OCI-LY3 (cell line): ENCODE data around the gene HELT.
"Not testable (repeated sequence)": the region's sequence is repeated elsewhere in the genome, so short reads cannot be mapped to it uniquely, and the experiment has no call there.

Source experiments
- H2AFZ ChIP-seq: fragments of 200-600, 300-600 bp; shearing (Covaris generic); 2 replicates; pipeline ENCODE4 v1.6.0; 2014; ENCODE audit warnings: antibody characterized with exemption, low read depth, low read length
- H3K27ac ChIP-seq: fragments of 200-600, 300-600 bp; sonication (generic); 2 replicates; pipeline ENCODE4 v1.5.1; 2014; ENCODE audit warnings: mild to moderate bottlenecking, low read length, moderate library complexity, mixed read lengths
- H3K27me3 ChIP-seq: fragments of 200-600, 300-600 bp; sonication (generic); 2 replicates; pipeline ENCODE4 v1.6.1; 2014; ENCODE audit warnings: low read depth, low read length, mixed read lengths
- H3K36me3 ChIP-seq: fragments of 200-600, 300-600 bp; sonication (generic); replicated peaks from 2 replicates; pipeline ENCODE3; 2014; ENCODE audit warnings: low read depth, low read length, mixed read lengths
- H3K4me1 ChIP-seq: fragments of 300-600, 200-600 bp; sonication (generic); 2 replicates; pipeline ENCODE4 v1.6.1; 2014; ENCODE audit warnings: low read length, mixed read lengths
- H3K4me2 ChIP-seq: fragments of 200-600, 300-600 bp; sonication (generic); 2 replicates; pipeline ENCODE4 v1.6.1; 2014; ENCODE audit warnings: low read length, mixed read lengths
- H3K4me3 ChIP-seq: fragments of 300-600, 200-600 bp; sonication (generic); 2 replicates; pipeline ENCODE4 v1.5.1; 2014; ENCODE audit warnings: antibody characterized with exemption, mild to moderate bottlenecking, low read length, moderate library complexity
- H3K79me2 ChIP-seq: fragments of 300-600, 200-600 bp; shearing (Covaris generic); 2 replicates; pipeline ENCODE4 v1.6.1; 2014; ENCODE audit warnings: mild to moderate bottlenecking, low read length, mixed read lengths
- H3K9ac ChIP-seq: fragments of 300-600, 200-600 bp; shearing (Covaris generic); 2 replicates; pipeline ENCODE4 v1.6.0; 2014; ENCODE audit warnings: mild to moderate bottlenecking, low read length, moderate library complexity
- H3K9me3 ChIP-seq: fragments of 200-600, 300-600 bp; shearing (Covaris generic); 2 replicates; pipeline ENCODE4 v1.6.1; 2014; ENCODE audit warnings: low read length, mixed read lengths; ENCODE audit not compliant: insufficient read depth
- H4K20me1 ChIP-seq: fragments of 200-600, 300-600 bp; sonication (generic); 2 replicates; pipeline ENCODE4 v1.6.1; 2016; ENCODE audit warnings: low read length, mixed read lengths; ENCODE audit not compliant: insufficient read depth
- CTCF ChIP-seq: fragments of 200-600, 300-600 bp; sonication (generic); IDR thresholded peaks from 2 replicates; pipeline ENCODE4 v1.5.1; 2014; ENCODE audit warnings: antibody characterized with exemption, low read length, low read depth
- EZH2phosphoT487 ChIP-seq: fragments of 200-600 bp; shearing (Covaris generic); IDR thresholded peaks from 2 replicates; pipeline ENCODE4 v1.6.1; 2018; ENCODE audit warnings: antibody characterized with exemption, mixed run types, low read depth

Gene HELT

GRCh38 chr4:184983672-184984356, 34.5 kb upstream of the HELT start:
- Histone ChIP-seq H3K79me2 (no peaks in the 10 kb centered on the region), H3K4me3 (peak overlapping the region; percentile 72), H4K20me1 (no peaks in the 10 kb centered on the region), H3K4me2 (peak overlapping the region; percentile 75), H3K9me3 (no peaks in the 10 kb centered on the region), H3K9ac (0 out of 2 replicates have a peak overlapping the region, but pooled peaks have one; percentile 27), H3K27ac (no peak overlapping the region), H3K36me3 (no peaks in the 10 kb centered on the region), H2AFZ (no peak overlapping the region), H3K27me3 (no peaks in the 10 kb centered on the region), H3K4me1 (0 out of 2 replicates have a peak, but pooled peaks cover 5% of the 10 kb centered on the region)
- TF ChIP-seq CTCF (peak; percentile 34), EZH2phosphoT487 (no peak)

GRCh38 chr4:184987493-184988031, 30.7 kb upstream of the HELT start:
- no peaks in the 10 kb centered on the region for H3K9me3 ChIP-seq
- no peak overlapping the region for H3K4me2 ChIP-seq
- H3K27me3 ChIP-seq = no peaks in the 10 kb centered on the region
- no peak overlapping the region for H3K4me3 ChIP-seq
- no peak overlapping the region for H3K27ac ChIP-seq
- H3K4me1 ChIP-seq = 0 out of 2 replicates have a peak, but pooled peaks cover 5% of the 10 kb centered on the region
- no peaks in the 10 kb centered on the region for H4K20me1 ChIP-seq
- no peak for TF ChIP-seq CTCF
- no peak for TF ChIP-seq EZH2phosphoT487
- no peak overlapping the region for H3K9ac ChIP-seq
- H3K79me2 ChIP-seq = no peaks in the 10 kb centered on the region
- H3K36me3 ChIP-seq = no peaks in the 10 kb centered on the region
- H2AFZ ChIP-seq = no peak overlapping the region

GRCh38 chr4:184988611-184989010, 29.7 kb upstream of the HELT start:
- Histone ChIP-seq H3K4me3 (no peak overlapping the region), H3K27me3 (no peaks in the 10 kb centered on the region), H3K9ac (no peak overlapping the region), H3K4me1 (no peaks in the 10 kb centered on the region), H2AFZ (no peak overlapping the region), H3K9me3 (no peaks in the 10 kb centered on the region), H3K27ac (no peak overlapping the region), H3K4me2 (no peak overlapping the region), H3K36me3 (no peaks in the 10 kb centered on the region), H3K79me2 (no peaks in the 10 kb centered on the region), H4K20me1 (no peaks in the 10 kb centered on the region)
- no peak for TF ChIP-seq CTCF
- TF ChIP-seq EZH2phosphoT487 = no peak

- not testable (repeated sequence) for H3K36me3 ChIP-seq, H3K27me3 ChIP-seq, H3K4me1 ChIP-seq, H3K4me3 ChIP-seq, H2AFZ ChIP-seq, H3K79me2 ChIP-seq, H3K9ac ChIP-seq, H3K9me3 ChIP-seq, H3K27ac ChIP-seq, H3K4me2 ChIP-seq, H4K20me1 ChIP-seq
Observed at GRCh38 chr4:184989283-184989682, 29.0 kb upstream of the HELT start.

- not testable (repeated sequence) for H3K27ac ChIP-seq, H2AFZ ChIP-seq, H3K4me3 ChIP-seq, H3K36me3 ChIP-seq, H4K20me1 ChIP-seq, H3K9ac ChIP-seq, H3K79me2 ChIP-seq, H3K27me3 ChIP-seq, H3K4me1 ChIP-seq, H3K9me3 ChIP-seq, H3K4me2 ChIP-seq
Observed at GRCh38 chr4:184990131-184990530, 28.2 kb upstream of the HELT start.
